WTC11 (cell line): ENCODE measurements around the gene PPTC7. TPM values are rescaled to one million over a fixed set of nuclear protein-coding genes. Genes with fewer than 3 reads are reported as not detected.

Experiments used
- ATAC-seq: fragments of 200-7000 bp; cut with Tn5 transposase; 2 replicates; pipeline ENCODE4 v1.10.0; 2021; ENCODE audit warnings: mild to moderate bottlenecking, moderate library complexity
- CTCF ChIA-PET: fragments of 300-600 bp; sonication (Branson Sonifier 250); formaldehyde crosslinking; loops from one replicate; lab custom pipeline; 2021; ENCODE audit warnings: antibody characterized with exemption; lab: Charles Lee
- POLR2A ChIA-PET: fragments of 350-600 bp; sonication (Branson Sonifier 250); formaldehyde crosslinking; loops from one replicate; lab custom pipeline; 2021; ENCODE audit warnings: antibody characterized with exemption; lab: Charles Lee
- DNase-seq: peaks from one replicate; pipeline ENCODE4 v3.0.0; 2021; ENCODE audit warnings: low spot score
- H3K27ac Mint-ChIP-seq: 2 replicates; pipeline ENCODE4 v1.8.0; 2021; ENCODE audit warnings: mixed read lengths
- H3K27me3 Mint-ChIP-seq: 2 replicates; pipeline ENCODE4 v1.8.0; 2021; ENCODE audit warnings: low read depth, mild to moderate bottlenecking, moderate library complexity, mixed read lengths
- H3K36me3 Mint-ChIP-seq: 2 replicates; pipeline ENCODE4 v1.8.0; 2021; ENCODE audit warnings: mixed read lengths
- H3K4me1 Mint-ChIP-seq: 2 replicates; pipeline ENCODE4 v1.8.0; 2022; ENCODE audit warnings: mixed read lengths
- H3K4me3 Mint-ChIP-seq: 2 replicates; pipeline ENCODE4 v1.8.0; 2021; ENCODE audit warnings: mild to moderate bottlenecking, moderate library complexity, mixed read lengths
- H3K9me3 Mint-ChIP-seq: 2 replicates; pipeline ENCODE4 v1.8.0; 2021; ENCODE audit warnings: mixed read lengths
- AR ChIP-seq: fragments of 250-450 bp; sonication (Bioruptor Pico); IDR thresholded peaks from 2 replicates; pipeline ENCODE4 v1.9.0; 2021; ENCODE audit warnings: mild to moderate bottlenecking
- CTCF ChIP-seq: fragments of 200-600 bp; IDR thresholded peaks from 2 replicates; pipeline ENCODE4 v1.8.0; 2022; ENCODE audit warnings: antibody characterized with exemption
- FOXJ3 ChIP-seq: sonication (generic); formaldehyde crosslinking; IDR thresholded peaks from 2 replicates; pipeline ENCODE4 v1.9.0; 2021; ENCODE audit warnings: missing genetic modification reagents, mild to moderate bottlenecking, borderline replicate concordance
- HMGXB4 ChIP-seq: sonication (generic); formaldehyde crosslinking; IDR thresholded peaks from 2 replicates; pipeline ENCODE4 v1.8.1; 2023; ENCODE audit warnings: mild to moderate bottlenecking, moderate library complexity, missing genetic modification reagents
- IRF1 ChIP-seq: sonication (generic); formaldehyde crosslinking; IDR thresholded peaks from 2 replicates; pipeline ENCODE4 v1.8.0; 2023; ENCODE audit warnings: missing genetic modification reagents
- MXD4 ChIP-seq: fragments of 250-450 bp; sonication (Bioruptor Pico); IDR thresholded peaks from 2 replicates; pipeline ENCODE4 v1.8.0; 2021; ENCODE audit warnings: mild to moderate bottlenecking, moderate library complexity, borderline replicate concordance
- NR1H2 ChIP-seq: sonication (generic); formaldehyde crosslinking; IDR thresholded peaks from 2 replicates; pipeline ENCODE4 v1.9.0; 2021; ENCODE audit warnings: mild to moderate bottlenecking, moderate library complexity, missing genetic modification reagents
- TCF7 ChIP-seq: sonication (generic); formaldehyde crosslinking; IDR thresholded peaks from 2 replicates; pipeline ENCODE4 v1.8.0; 2022; ENCODE audit warnings: mild to moderate bottlenecking, low read depth, missing genetic modification reagents, moderate library complexity
- USF2 ChIP-seq: sonication (generic); formaldehyde crosslinking; IDR thresholded peaks from 2 replicates; pipeline ENCODE4 v1.8.1; 2023; ENCODE audit warnings: mild to moderate bottlenecking, missing genetic modification reagents, moderate library complexity
- ZBTB43 ChIP-seq: sonication (generic); formaldehyde crosslinking; IDR thresholded peaks from 2 replicates; pipeline ENCODE4 v1.8.1; 2023; ENCODE audit warnings: mild to moderate bottlenecking, missing genetic modification reagents
- ZNF121 ChIP-seq: sonication (generic); formaldehyde crosslinking; IDR thresholded peaks from 2 replicates; pipeline ENCODE4 v1.8.0; 2023; ENCODE audit warnings: missing genetic modification reagents
- total RNA-seq: library from RNA; stranded (reverse); gene quantifications from 3 replicates; pipeline ENCODE4 v1.2.3, GENCODE V29; 2021
- TF ChIP-seq, protein P1 (sequence below): sonication (generic); formaldehyde crosslinking; IDR thresholded peaks from 2 replicates; pipeline ENCODE4 v1.8.1; 2022; ENCODE audit warnings: mild to moderate bottlenecking, moderate library complexity, missing genetic modification reagents
- TF ChIP-seq, protein P2 (sequence below): sonication (generic); formaldehyde crosslinking; IDR thresholded peaks from 2 replicates; pipeline ENCODE4 v1.8.0; 2023; ENCODE audit warnings: mild to moderate bottlenecking, missing genetic modification reagents
- TF ChIP-seq, protein P3 (sequence below): sonication (generic); formaldehyde crosslinking; IDR thresholded peaks from 2 replicates; pipeline ENCODE4 v1.8.0; 2022; ENCODE audit warnings: mild to moderate bottlenecking, missing genetic modification reagents
- TF ChIP-seq, protein P4 (sequence below): fragments of 250-450 bp; sonication (Bioruptor Pico); IDR thresholded peaks from 2 replicates; pipeline ENCODE4 v2.1.2; 2022; ENCODE audit warnings: mild to moderate bottlenecking, moderate library complexity

The PPTC7 gene
- total RNA-seq, 1 experiment from 2014 or later: 15.6 TPM

- TF ChIP-seq USF2 (CRISPR knock-in tag) (no peak), HMGXB4 (CRISPR knock-in tag) (no peak), ZNF121 (CRISPR knock-in tag) (no peak), CTCF (no peak), ZBTB43 (CRISPR knock-in tag) (no peak), TCF7 (no peak), MXD4 (CRISPR knock-in tag) (no peak), FOXJ3 (no peak), NR1H2 (CRISPR knock-in tag) (no peak), IRF1 (CRISPR knock-in tag) (no peak), AR (CRISPR knock-in tag) (no peak)
- TF ChIP-seq, protein P1, sequence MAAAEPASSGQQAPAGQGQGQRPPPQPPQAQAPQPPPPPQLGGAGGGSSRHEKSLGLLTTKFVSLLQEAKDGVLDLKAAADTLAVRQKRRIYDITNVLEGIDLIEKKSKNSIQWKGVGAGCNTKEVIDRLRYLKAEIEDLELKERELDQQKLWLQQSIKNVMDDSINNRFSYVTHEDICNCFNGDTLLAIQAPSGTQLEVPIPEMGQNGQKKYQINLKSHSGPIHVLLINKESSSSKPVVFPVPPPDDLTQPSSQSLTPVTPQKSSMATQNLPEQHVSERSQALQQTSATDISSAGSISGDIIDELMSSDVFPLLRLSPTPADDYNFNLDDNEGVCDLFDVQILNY (CRISPR knock-in tag): no peak
- TF ChIP-seq, protein P2, sequence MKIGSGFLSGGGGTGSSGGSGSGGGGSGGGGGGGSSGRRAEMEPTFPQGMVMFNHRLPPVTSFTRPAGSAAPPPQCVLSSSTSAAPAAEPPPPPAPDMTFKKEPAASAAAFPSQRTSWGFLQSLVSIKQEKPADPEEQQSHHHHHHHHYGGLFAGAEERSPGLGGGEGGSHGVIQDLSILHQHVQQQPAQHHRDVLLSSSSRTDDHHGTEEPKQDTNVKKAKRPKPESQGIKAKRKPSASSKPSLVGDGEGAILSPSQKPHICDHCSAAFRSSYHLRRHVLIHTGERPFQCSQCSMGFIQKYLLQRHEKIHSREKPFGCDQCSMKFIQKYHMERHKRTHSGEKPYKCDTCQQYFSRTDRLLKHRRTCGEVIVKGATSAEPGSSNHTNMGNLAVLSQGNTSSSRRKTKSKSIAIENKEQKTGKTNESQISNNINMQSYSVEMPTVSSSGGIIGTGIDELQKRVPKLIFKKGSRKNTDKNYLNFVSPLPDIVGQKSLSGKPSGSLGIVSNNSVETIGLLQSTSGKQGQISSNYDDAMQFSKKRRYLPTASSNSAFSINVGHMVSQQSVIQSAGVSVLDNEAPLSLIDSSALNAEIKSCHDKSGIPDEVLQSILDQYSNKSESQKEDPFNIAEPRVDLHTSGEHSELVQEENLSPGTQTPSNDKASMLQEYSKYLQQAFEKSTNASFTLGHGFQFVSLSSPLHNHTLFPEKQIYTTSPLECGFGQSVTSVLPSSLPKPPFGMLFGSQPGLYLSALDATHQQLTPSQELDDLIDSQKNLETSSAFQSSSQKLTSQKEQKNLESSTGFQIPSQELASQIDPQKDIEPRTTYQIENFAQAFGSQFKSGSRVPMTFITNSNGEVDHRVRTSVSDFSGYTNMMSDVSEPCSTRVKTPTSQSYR: no peak
- TF ChIP-seq, protein P3, sequence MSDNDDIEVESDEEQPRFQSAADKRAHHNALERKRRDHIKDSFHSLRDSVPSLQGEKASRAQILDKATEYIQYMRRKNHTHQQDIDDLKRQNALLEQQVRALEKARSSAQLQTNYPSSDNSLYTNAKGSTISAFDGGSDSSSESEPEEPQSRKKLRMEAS: no peak
- TF ChIP-seq, protein P4, sequence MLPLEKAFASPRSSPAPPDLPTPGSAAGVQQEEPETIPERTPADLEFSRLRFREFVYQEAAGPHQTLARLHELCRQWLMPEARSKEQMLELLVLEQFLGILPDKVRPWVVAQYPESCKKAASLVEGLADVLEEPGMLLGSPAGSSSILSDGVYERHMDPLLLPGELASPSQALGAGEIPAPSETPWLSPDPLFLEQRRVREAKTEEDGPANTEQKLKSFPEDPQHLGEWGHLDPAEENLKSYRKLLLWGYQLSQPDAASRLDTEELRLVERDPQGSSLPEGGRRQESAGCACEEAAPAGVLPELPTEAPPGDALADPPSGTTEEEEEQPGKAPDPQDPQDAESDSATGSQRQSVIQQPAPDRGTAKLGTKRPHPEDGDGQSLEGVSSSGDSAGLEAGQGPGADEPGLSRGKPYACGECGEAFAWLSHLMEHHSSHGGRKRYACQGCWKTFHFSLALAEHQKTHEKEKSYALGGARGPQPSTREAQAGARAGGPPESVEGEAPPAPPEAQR (CRISPR knock-in tag): no peak
- H3K36me3 Mint-ChIP-seq: peaks cover 38% of the 10 kb centered on the region
- peaks cover 5% of the 10 kb centered on the region; the same call in 1 of the 2 replicates for H3K4me1 Mint-ChIP-seq
- CTCF ChIA-PET: interaction anchor here (0.5 to 0.8 kb wide), 2 partner anchors 17 to 61 kb away, joined by 3 read pairs; no protein-coding TSS in a partner anchor
- H3K27me3 Mint-ChIP-seq: no peaks in the 10 kb centered on the region
- no peak for ATAC-seq
- no peak overlapping the region; the same call in 1 of the 2 replicates for H3K27ac Mint-ChIP-seq
- no peak overlapping the region for H3K4me3 Mint-ChIP-seq
- DNase-seq: no peak
- POLR2A ChIA-PET: no interaction called here
- no peaks in the 10 kb centered on the region for H3K9me3 Mint-ChIP-seq
These were observed 44.1 kb downstream of the PPTC7 start for GRCh38 chr12:110538869-110539622.
